Ovary (tissue), 9 donors: ENCODE results near the gene BFSP2. TPM values are rescaled to one million over a fixed set of nuclear protein-coding genes. Genes with fewer than 3 reads are reported as not detected.

ENCODE experiments used
- DNase-seq, 5 donors: peaks; one replicate each; pipeline ENCODE4 v3.0.0-alpha.2; 2019 to 2020
- H3K27ac ChIP-seq, 2 donors: fragments of 200-600 bp; one replicate each; pipeline versions ENCODE4 v1.5.1 to v1.8.0; 2019 to 2022
- H3K27me3 ChIP-seq: fragments of 200-600 bp; one replicate; pipeline ENCODE4 v1.8.0; 2022
- H3K36me3 ChIP-seq: fragments of 200-600 bp; sonication (generic); one replicate; pipeline ENCODE4 v1.5.1; 2019
- H3K4me1 ChIP-seq: one replicate; pipeline ENCODE4 v1.8.1; 2013; ENCODE audit warnings: mild to moderate bottlenecking, moderate library complexity; ENCODE audit not compliant: insufficient read depth
- H3K4me3 ChIP-seq: fragments of 200-600 bp; sonication (generic); one replicate; pipeline ENCODE4 v1.5.1; 2017
- H3K9me3 ChIP-seq, 2 donors: fragments of 200-600 bp in 1 of 2; sonication (generic) in 1 of 2; one replicate each; pipeline versions ENCODE4 v1.5.1 to v1.8.1; 2013 to 2019; ENCODE audit warnings: mild to moderate bottlenecking in 1 of 2, moderate library complexity in 1 of 2
- CTCF ChIP-seq, 3 donors: fragments of 450-650 bp in 2 of 3; fragments of 200-600 bp in 1 of 3; IDR thresholded peaks; one replicate each; pipeline versions ENCODE4 v1.5.1 to v1.8.0; 2016 to 2022; ENCODE audit warnings: antibody characterized with exemption in 3 of 3, mild to moderate bottlenecking in 1 of 3
- EP300 ChIP-seq: sonication (generic); formaldehyde crosslinking; IDR thresholded peaks from one replicate; pipeline ENCODE4 v1.6.1; 2017; ENCODE audit warnings: antibody characterized with exemption
- POLR2A ChIP-seq: fragments of 450-650 bp; IDR thresholded peaks from one replicate; pipeline ENCODE4 v1.6.1; 2017; ENCODE audit warnings: antibody characterized with exemption, mild to moderate bottlenecking, moderate library complexity
- WGBS, 3 donors: extraction: QIAGEN DNeasy Blood & Tissue Kit in 1 of 3; methylation state at CpG; one replicate each; pipeline versions ENCODE4 v1.1.5 to v1.1.7; 2013 to 2017; 5-methylcytosine and 5-hydroxymethylcytosine counted together
- intact Hi-C, 4 donors: fragments of 100-400 bp; cut with DNase I; formaldehyde crosslinking; loops; one replicate each; pipeline versions ENCODE4 v1.11.0 to v1.15.1; 2022 to 2023
- polyA plus RNA-seq, 2 donors: library from polyadenylated mRNA; stranded (reverse); fragments of 200-250 nt in 1 of 2; fragments of 350-450 nt in 1 of 2; fragmentation: Illumina TruSeq in 1 of 2; extraction: RNeasy Lipid Tissue Mini Kit (QIAGEN cat#74804) in 1 of 2; gene quantifications; one replicate each; pipeline ENCODE4 v1.2.3, GENCODE V29; 2013 to 2014
- total RNA-seq, 7 donors: library from RNA; depleted of rRNA in 2 of 7; stranded (reverse); fragments of >200 nt in 2 of 7; fragmentation: NEBNext Ultra II Directional in 3 of 7; extraction: Animal tissue kit (Norgen Biotek cat#: 25700) in 3 of 7; gene quantifications; one replicate each; pipeline versions ENCODE4 v1.1.0 to v1.2.4, GENCODE V29; 2016 to 2023
- donor health status: DM: no; HTN: no; CAD: no; lungs with moderate emphysema.
- donor health status: DM: no; HTN: no; CAD: no.
- donor health status: Bipolar disorder and iron deficiency.
- donor health status: DM: yes; HTN: yes; CAD: no.
- donor health status: DM: no; HTN: no; CAD: no.
- donor health status: DM: yes; HTN: yes; CAD: no.

BFSP2 gene
- total and polyA plus RNA-seq, 9 donors = not detected

DNA sequence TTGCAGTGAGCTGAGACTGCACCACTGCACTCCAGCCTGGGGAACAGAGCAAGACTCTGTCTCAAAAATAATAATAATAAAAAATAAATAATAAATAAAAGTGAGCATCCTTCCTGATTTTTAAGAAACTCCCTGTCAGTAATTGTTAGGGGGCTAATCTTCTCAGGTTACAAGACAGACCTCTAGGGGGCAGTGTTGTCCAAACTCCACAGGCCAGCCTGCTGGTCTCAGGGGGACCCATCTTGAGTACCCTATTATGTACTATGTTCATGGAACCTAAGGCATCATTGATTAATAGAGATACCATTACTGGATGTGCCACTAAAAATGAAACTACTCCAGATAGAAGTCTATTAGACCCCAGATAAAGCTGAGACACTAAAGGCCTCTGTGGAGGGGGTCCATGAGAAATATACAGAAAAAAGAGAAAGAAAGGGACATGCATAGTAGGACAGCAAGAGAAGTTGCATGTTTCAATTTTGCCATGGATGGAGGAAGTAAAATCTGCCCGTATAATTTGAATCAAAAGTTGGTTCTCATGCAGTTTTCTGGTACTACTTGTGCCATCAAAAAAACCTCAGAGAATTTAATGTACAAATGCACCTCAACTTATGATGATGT, 88.2 kb downstream of the BFSP2 start:
- Histone ChIP-seq H3K9me3 (no peaks in the 10 kb centered on the region), H3K27ac (no peak overlapping the region), H3K36me3 (no peaks in the 10 kb centered on the region), H3K27me3 (no peaks in the 10 kb centered on the region), H3K4me3 (no peak overlapping the region), H3K4me1 (no peaks in the 10 kb centered on the region)
- TF ChIP-seq POLR2A (no peak), EP300 (no peak), CTCF (IDR thresholded peaks at IDR 0.05) (no peak)
- no peak for DNase-seq
- intact Hi-C loops = no loop called here
- 83 to 89% (median 88%) methylated on average over 1 of the region's 1 CpG for WGBS, 3 donors

GRCh38 chr3:133488785-133489367, 89.0 kb downstream of the BFSP2 start:
- Histone ChIP-seq H3K4me1 (no peaks in the 10 kb centered on the region), H3K36me3 (no peaks in the 10 kb centered on the region), H3K9me3 (no peaks in the 10 kb centered on the region), H3K27ac (no peak overlapping the region), H3K4me3 (no peak overlapping the region), H3K27me3 (no peaks in the 10 kb centered on the region)
- intact Hi-C loops = no loop called here
- no peak for DNase-seq
- whole genome bisulfite sequencing, 3 donors = 32 to 44% (median 38%) methylated on average over 3 of the region's 3 CpGs
- TF ChIP-seq CTCF (IDR thresholded peaks at IDR 0.05) (no peak), EP300 (no peak), POLR2A (no peak)

DNA sequence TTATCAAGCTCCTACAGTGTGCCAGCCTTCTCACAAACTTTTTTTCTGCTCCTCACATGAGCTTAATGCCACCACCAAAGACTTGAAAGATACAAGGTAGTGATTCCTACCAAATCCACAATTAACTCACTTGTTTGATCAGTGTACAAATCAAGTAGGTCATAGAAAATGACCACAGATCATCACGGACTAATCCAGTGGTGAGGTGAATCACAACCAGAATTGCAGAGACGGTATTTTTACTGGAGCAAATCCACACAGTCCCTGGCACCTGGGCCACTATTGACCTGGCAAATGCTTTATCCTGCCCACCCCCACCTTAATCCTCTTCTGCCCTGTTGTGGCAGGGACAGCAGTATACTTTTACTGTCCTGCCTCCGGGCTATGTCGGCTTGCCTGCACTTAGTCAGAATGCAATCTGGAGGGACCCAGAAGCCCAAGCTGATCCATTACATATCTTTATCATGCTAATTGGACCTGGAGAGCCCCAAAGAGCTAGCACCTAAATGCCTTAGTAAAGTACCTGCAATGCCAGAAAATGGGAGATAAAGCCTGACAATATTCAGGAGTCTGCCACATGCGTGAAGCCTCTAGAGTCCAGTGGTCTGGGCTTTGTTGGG, 89.7 kb downstream of the BFSP2 start:
- Histone ChIP-seq H3K27ac (no peak overlapping the region), H3K4me3 (no peak overlapping the region), H3K4me1 (no peaks in the 10 kb centered on the region), H3K9me3 (no peaks in the 10 kb centered on the region), H3K36me3 (no peaks in the 10 kb centered on the region), H3K27me3 (no peaks in the 10 kb centered on the region)
- WGBS, 3 donors = 82 to 88% (median 83%) methylated on average over 5 of the region's 5 CpGs
- intact Hi-C loops = no loop called here
- TF ChIP-seq POLR2A (no peak), CTCF (IDR thresholded peaks at IDR 0.05) (no peak), EP300 (no peak)
- no peak for DNase-seq

- no peak for DNase-seq
- no peak overlapping the region for H3K4me3 ChIP-seq
- no peaks in the 10 kb centered on the region for H3K9me3 ChIP-seq
- no peaks in the 10 kb centered on the region for H3K36me3 ChIP-seq
- no peak overlapping the region for H3K27ac ChIP-seq
- no peaks in the 10 kb centered on the region for H3K27me3 ChIP-seq
- intact Hi-C loops = no loop called here
- H3K4me1 ChIP-seq = no peaks in the 10 kb centered on the region
- TF ChIP-seq CTCF (IDR thresholded peaks at IDR 0.05) = no peak
- WGBS, 3 donors = 81 to 85% (median 84%) methylated on average over 12 of the region's 12 CpGs
Measured at GRCh38 chr3:133490468-133491351, 90.9 kb downstream of the BFSP2 start.
